OCI-LY1 (cell line): ENCODE measurements around the gene ANTXRL.
"Not testable (repeated sequence)": the region's sequence is repeated elsewhere in the genome, so short reads cannot be mapped to it uniquely, and the experiment has no call there.

Experiments used
- CTCF ChIP-seq: fragments of 200-600 bp; sonication (generic), shearing (Covaris generic); IDR thresholded peaks from 2 replicates; pipeline ENCODE4 v1.5.1; 2017; ENCODE audit warnings: mild to moderate bottlenecking, antibody characterized with exemption, low read length, moderate library complexity, mixed read lengths
- EZH2 ChIP-seq: fragments of 200-600 bp; sonication (generic), shearing (Covaris generic); IDR thresholded peaks from 2 replicates; pipeline ENCODE4 v1.8.0; 2017; ENCODE audit warnings: borderline replicate concordance, mixed run types, mild to moderate bottlenecking, antibody characterized with exemption, low read length, moderate library complexity, mixed read lengths

- TF ChIP-seq CTCF, EZH2: not testable (repeated sequence)
Measured at GRCh38 chr10:46249617-46250344, 37.0 kb upstream of the ANTXRL start.
